C4-2B (cell line): ENCODE results near the gene ADAMTSL1.

Source experiments
- ZFX ChIP-seq: fragments of 450-650 bp; IDR thresholded peaks from 2 replicates; pipeline ENCODE4 v1.6.1; 2017
- TF ChIP-seq, protein P1 (sequence below): fragments of 450-650 bp; conservative IDR thresholded peaks from 2 replicates; pipeline ENCODE4 v1.5.1; 2017; ENCODE audit warnings: mild to moderate bottlenecking

DNA sequence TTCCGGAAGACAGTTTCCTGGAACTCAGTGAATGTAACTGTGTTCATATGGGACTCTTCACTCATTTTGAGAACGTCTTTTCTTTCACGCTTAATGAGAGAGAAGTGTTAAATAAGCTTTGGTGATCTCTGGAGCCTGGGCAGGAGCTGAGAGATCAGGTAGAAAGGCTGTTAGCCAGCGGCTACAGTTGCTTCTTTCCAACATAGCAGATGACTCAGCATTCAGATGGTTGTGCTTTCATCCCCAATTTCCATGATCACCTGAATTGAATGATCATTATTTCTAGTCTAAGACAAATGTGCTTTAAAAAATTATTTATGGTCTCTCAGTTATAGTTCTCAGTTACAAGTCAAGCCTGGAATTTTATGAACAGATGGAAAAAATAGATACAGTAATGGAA lies 234.5 kb downstream of the ADAMTSL1 start:
- TF ChIP-seq, protein P1, sequence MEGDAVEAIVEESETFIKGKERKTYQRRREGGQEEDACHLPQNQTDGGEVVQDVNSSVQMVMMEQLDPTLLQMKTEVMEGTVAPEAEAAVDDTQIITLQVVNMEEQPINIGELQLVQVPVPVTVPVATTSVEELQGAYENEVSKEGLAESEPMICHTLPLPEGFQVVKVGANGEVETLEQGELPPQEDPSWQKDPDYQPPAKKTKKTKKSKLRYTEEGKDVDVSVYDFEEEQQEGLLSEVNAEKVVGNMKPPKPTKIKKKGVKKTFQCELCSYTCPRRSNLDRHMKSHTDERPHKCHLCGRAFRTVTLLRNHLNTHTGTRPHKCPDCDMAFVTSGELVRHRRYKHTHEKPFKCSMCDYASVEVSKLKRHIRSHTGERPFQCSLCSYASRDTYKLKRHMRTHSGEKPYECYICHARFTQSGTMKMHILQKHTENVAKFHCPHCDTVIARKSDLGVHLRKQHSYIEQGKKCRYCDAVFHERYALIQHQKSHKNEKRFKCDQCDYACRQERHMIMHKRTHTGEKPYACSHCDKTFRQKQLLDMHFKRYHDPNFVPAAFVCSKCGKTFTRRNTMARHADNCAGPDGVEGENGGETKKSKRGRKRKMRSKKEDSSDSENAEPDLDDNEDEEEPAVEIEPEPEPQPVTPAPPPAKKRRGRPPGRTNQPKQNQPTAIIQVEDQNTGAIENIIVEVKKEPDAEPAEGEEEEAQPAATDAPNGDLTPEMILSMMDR, result no peak
- no peak for TF ChIP-seq ZFX
